ENCODE measurements around the gene CD200. TPM values are rescaled to one million over a fixed set of nuclear protein-coding genes. Genes with fewer than 3 reads are reported as not detected.

CD200 gene
- total and polyA plus RNA-seq, 9 of the 15 experiments (the other 6 are each of a cell fraction or from before 2014, with no cell fraction given) = 0.13 TPM; not detected in 8

GRCh38 chr3:112331851-112332250 lies 1.1 kb upstream of the CD200 start:
- no peak overlapping the region for H3K4me3 ChIP-seq
- in situ Hi-C loops (cut with MboI) (no loop called here), intact Hi-C loops (cut with micrococcal nuclease) (no loop called here)
- H3K9me3 ChIP-seq (replicated peaks; ENCODE audit: control insufficient read depth, insufficient read depth, low read depth, low read length) = no peaks in the 10 kb centered on the region
- no peak overlapping the region for H3K27ac ChIP-seq (ENCODE audit: extremely low read depth, low read depth, low read length)
- H4K20me1 ChIP-seq (replicated peaks; ENCODE audit: control insufficient read depth, insufficient read depth, low read length) = no peaks in the 10 kb centered on the region
- peaks cover 0 to 6% of the 10 kb centered on the region in 2 experiments; a peak in 2 of 5 replicates for H3K4me1 ChIP-seq (replicated peaks in 1 of 2; ENCODE audit: control insufficient read depth in 2 of 2, insufficient read depth in 2 of 2, low read length in 2 of 2)
- no peak overlapping the region; the same call in 1 of the 2 replicates for H3K4me2 ChIP-seq (ENCODE audit: insufficient read depth, low read length)
- FAIRE-seq (no peak), ATAC-seq (no peak), DNase-seq (ENCODE audit: extremely low read depth in 1 of 4, low spot score in 3 of 4) (no peak)
- TF ChIP-seq THAP12 (CRISPR knock-in tag; IDR thresholded peaks at IDR 0.05) = no peak
- no peak for TF ChIP-seq ZNF512 (tag; IDR thresholded peaks at IDR 0.05)
- TF ChIP-seq ZBTB5 (IDR thresholded peaks at IDR 0.05) = no peak
- no peak for TF ChIP-seq E2F3 (CRISPR knock-in tag; IDR thresholded peaks at IDR 0.05)
- TF ChIP-seq TARDBP (IDR thresholded peaks at IDR 0.05) = no peak
- no peak for TF ChIP-seq MYC (IDR thresholded peaks at IDR 0.05; ENCODE audit: low read depth, low read length)
- TF ChIP-seq MYC (CRISPR knock-in tag; IDR thresholded peaks at IDR 0.05; ENCODE audit: borderline replicate concordance, low read depth) = no peak
- no peak for TF ChIP-seq ARNT (IDR thresholded peaks at IDR 0.05)
- no peak for TF ChIP-seq ZFP36 (IDR thresholded peaks at IDR 0.05; ENCODE audit: low read depth, low read length, partially characterized antibody)
- TF ChIP-seq RAD21 (CRISPR knock-in tag; conservative IDR thresholded peaks at IDR 0.05 in 1 of 2, IDR thresholded peaks at IDR 0.05 in 1 of 2) = no peak
- TF ChIP-seq NCOA2 (IDR thresholded peaks at IDR 0.05; ENCODE audit: partially characterized antibody in 2 of 2) = no peak
- no peak for TF ChIP-seq ZNF354B (CRISPR knock-in tag; IDR thresholded peaks at IDR 0.05)
- no peak for TF ChIP-seq ZNF766 (CRISPR knock-in tag; conservative IDR thresholded peaks at IDR 0.05)
- TF ChIP-seq MED1 (CRISPR knock-in tag; IDR thresholded peaks at IDR 0.05; ENCODE audit: borderline replicate concordance) = no peak
- no peak for TF ChIP-seq IRF9 (tag; IDR thresholded peaks at IDR 0.05)
- no peak for TF ChIP-seq NR3C1 (CRISPR knock-in tag; IDR thresholded peaks at IDR 0.05)
- no peaks in the 10 kb centered on the region for H3K9me1 ChIP-seq (ENCODE audit: control insufficient read depth, insufficient read depth, low read length)
- no TSS peak for BruUV-seq (replicated peaks)
- no peaks in the 10 kb centered on the region for H3K36me3 ChIP-seq (ENCODE audit: control insufficient read depth, insufficient read depth, low read length)
- ChIA-PET CTCF (ENCODE audit: low intra/inter-chr PET ratio) (no interaction called here), POLR2A (no interaction called here)
- H2AFZ ChIP-seq (ENCODE audit: low read depth, low read length) = 0 out of 2 replicates have a peak overlapping the region, but pooled peaks have one; percentile 40
- H3K9ac ChIP-seq (ENCODE audit: insufficient read depth in 1 of 2, low read depth in 2 of 2, low read length in 2 of 2) = no peak overlapping the region
- 0% methylated on average over 3 of the region's 4 CpGs for WGBS (ENCODE audit: insufficient coverage, low coverage, missing lambda C conversion rate)
- H3K79me2 ChIP-seq (ENCODE audit: control insufficient read depth, insufficient read depth, low read length) = no peaks in the 10 kb centered on the region
- H3K27me3 ChIP-seq (ENCODE audit: control insufficient read depth in 2 of 2, insufficient read depth in 2 of 2, low read length in 2 of 2) = peaks cover 3 to 11% of the 10 kb centered on the region in 2 experiments; a peak in 4 of 5 replicates

Data from K562 (cell line).